GM12864 (cell line): Measurements from ENCODE around the gene DEFB121.

Experiments
- DNase-seq: peaks from one replicate; pipeline ENCODE4 v3.0.0-alpha.2; 2011; ENCODE audit warnings: low read depth
- H3K4me3 ChIP-seq: 2 replicates; pipeline ENCODE4 v1.5.1; 2011; ENCODE audit warnings: mild to moderate bottlenecking, low read depth, low read length, control low read depth
- TF ChIP-seq, protein P1 (sequence below): IDR thresholded peaks from 2 replicates; pipeline ENCODE4 v1.5.1; 2011; ENCODE audit warnings: low read depth, mild to moderate bottlenecking, moderate library complexity, low read length, control low read depth, inconsistent platforms; ENCODE audit errors: missing control alignments

Gene DEFB121

DNA sequence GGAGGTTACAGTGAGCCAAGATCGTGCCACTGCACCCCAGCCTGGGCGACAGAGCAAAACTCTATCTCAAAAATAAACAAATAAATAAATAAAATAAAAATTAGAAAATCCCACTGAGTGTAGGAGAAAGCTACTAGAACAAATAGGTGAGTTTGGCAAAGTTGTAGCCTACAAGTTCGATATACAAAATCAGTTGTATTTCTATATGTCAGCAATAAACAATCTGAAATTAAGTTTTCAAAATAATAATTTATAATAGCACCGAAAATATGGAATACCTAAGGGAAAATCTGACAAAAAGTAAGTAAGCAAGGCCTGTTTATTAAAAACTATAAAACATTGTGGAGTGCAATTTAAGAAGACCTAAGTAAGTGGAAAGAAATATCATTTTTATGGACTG is 42.7 kb downstream of the DEFB121 start:
- TF ChIP-seq, protein P1, sequence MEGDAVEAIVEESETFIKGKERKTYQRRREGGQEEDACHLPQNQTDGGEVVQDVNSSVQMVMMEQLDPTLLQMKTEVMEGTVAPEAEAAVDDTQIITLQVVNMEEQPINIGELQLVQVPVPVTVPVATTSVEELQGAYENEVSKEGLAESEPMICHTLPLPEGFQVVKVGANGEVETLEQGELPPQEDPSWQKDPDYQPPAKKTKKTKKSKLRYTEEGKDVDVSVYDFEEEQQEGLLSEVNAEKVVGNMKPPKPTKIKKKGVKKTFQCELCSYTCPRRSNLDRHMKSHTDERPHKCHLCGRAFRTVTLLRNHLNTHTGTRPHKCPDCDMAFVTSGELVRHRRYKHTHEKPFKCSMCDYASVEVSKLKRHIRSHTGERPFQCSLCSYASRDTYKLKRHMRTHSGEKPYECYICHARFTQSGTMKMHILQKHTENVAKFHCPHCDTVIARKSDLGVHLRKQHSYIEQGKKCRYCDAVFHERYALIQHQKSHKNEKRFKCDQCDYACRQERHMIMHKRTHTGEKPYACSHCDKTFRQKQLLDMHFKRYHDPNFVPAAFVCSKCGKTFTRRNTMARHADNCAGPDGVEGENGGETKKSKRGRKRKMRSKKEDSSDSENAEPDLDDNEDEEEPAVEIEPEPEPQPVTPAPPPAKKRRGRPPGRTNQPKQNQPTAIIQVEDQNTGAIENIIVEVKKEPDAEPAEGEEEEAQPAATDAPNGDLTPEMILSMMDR, result no peak
- DNase-seq, result no peak
- H3K4me3 ChIP-seq, result no peak overlapping the region

DNA sequence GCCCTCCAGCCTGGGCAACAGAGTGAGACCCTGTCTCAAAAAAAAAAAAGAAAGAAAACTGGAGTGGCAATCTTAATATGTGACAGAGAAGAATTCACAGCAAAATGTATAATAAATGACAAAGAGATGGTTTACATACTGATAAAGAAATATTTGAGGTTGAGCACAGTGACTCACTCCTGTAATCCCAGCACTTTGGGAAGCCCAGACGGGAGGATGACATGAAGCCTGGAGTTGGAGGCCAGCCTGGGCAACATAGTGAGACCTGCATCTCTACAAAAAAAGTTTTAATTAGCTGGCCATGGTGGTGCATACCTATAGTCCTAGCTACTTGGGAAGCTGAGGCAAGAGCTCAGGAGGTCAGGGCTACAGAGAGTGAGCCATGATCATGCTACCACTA is 50.0 kb downstream of the DEFB121 start:
- TF ChIP-seq, protein P1, result no peak
- no peak overlapping the region for H3K4me3 ChIP-seq
- DNase-seq, result no peak
